Activated T-cell treated with anti-CD3 and anti-CD28 coated beads, Interleukin-2, amount 50 U/mL, for 48 hours (primary cell): ENCODE results near the gene ANKRD2.
A peak's percentile ranks its signal among the peaks of the same experiment; 100 is the strongest.

Source experiments
- DNase-seq, 2 experiments: peaks; one replicate each; pipeline ENCODE4 v3.0.0-alpha.2; 2020

The ANKRD2 gene

GRCh38 chr10:97597778-97598177 is 25.2 kb downstream of the ANKRD2 start:
- DNase-seq = no peak

GRCh38 chr10:97598407-97599271 is 26.1 kb downstream of the ANKRD2 start:
- no peak for DNase-seq

GRCh38 chr10:97599272-97599619 is 26.7 kb downstream of the ANKRD2 start:
- DNase-seq = no peak

- no peak for DNase-seq
These were observed 28.0 kb downstream of the ANKRD2 start for GRCh38 chr10:97600616-97601015.

- no peak for DNase-seq
These were observed 29.0 kb downstream of the ANKRD2 start for GRCh38 chr10:97601268-97602215.

- no peak for DNase-seq
These were observed 34.6 kb downstream of the ANKRD2 start for GRCh38 chr10:97607095-97607636.

- no peak for DNase-seq
These were observed 36.5 kb downstream of the ANKRD2 start for GRCh38 chr10:97608991-97609561.

- no peak for DNase-seq
These were observed 38.9 kb downstream of the ANKRD2 start for GRCh38 chr10:97611473-97611872.

GRCh38 chr10:97612386-97612785 is 39.8 kb downstream of the ANKRD2 start:
- no peak for DNase-seq

GRCh38 chr10:97618285-97618684 is 45.7 kb downstream of the ANKRD2 start:
- no peak for DNase-seq

GRCh38 chr10:97618733-97619132 is 46.2 kb downstream of the ANKRD2 start:
- no peak for DNase-seq

- no peak for DNase-seq
These were observed 50.7 kb downstream of the ANKRD2 start for GRCh38 chr10:97623277-97623676.

- no peak for DNase-seq
These were observed 55.2 kb downstream of the ANKRD2 start for GRCh38 chr10:97627731-97628130.

- no peak for DNase-seq
These were observed 55.6 kb downstream of the ANKRD2 start for GRCh38 chr10:97628228-97628627.

- no peak for DNase-seq
These were observed 56.7 kb downstream of the ANKRD2 start for GRCh38 chr10:97629289-97629688.

- no peak for DNase-seq
These were observed 58.5 kb downstream of the ANKRD2 start for GRCh38 chr10:97631098-97631497.

- DNase-seq = peak; percentile 92 to 93
These were observed 60.6 kb downstream of the ANKRD2 start, which contains the start of gene MORN4 for GRCh38 chr10:97632949-97633884. Gene MORN4 (minus strand): TSS chr10:97633500. CDS start chr10:97619653, 13,847 bp downstream.
